MM.1S (cell line): ENCODE measurements around the gene BET1L.

ENCODE experiments used
- DNase-seq: peaks from one replicate; pipeline ENCODE4 v3.0.0-alpha.2; 2015
- H2AFZ ChIP-seq: fragments of 300-600 bp; sonication (generic); 2 replicates; pipeline ENCODE4 v1.6.0; 2016; ENCODE audit warnings: antibody characterized with exemption, low read length
- H3F3A ChIP-seq: fragments of 300-600 bp; sonication (generic); 2 replicates; pipeline ENCODE4 v1.6.1; 2016; ENCODE audit warnings: mild to moderate bottlenecking, antibody characterized with exemption, low read length, moderate library complexity, mixed read lengths; ENCODE audit not compliant: insufficient read depth
- H3K27ac ChIP-seq: fragments of 300-600 bp; sonication (generic); 2 replicates; pipeline ENCODE4 v1.5.1; 2016; ENCODE audit warnings: mild to moderate bottlenecking, low read length
- H3K27me3 ChIP-seq: fragments of 300-600 bp; sonication (generic); replicated peaks from 2 replicates; pipeline ENCODE4 v1.6.0; 2016; ENCODE audit warnings: low read length; ENCODE audit not compliant: insufficient read depth
- H3K36me3 ChIP-seq: fragments of 300-600 bp; sonication (generic); replicated peaks from 2 replicates; pipeline ENCODE4 v1.6.1; 2016; ENCODE audit warnings: mild to moderate bottlenecking, low read length, mixed read lengths; ENCODE audit not compliant: insufficient read depth
- H3K4me1 ChIP-seq: fragments of 300-600 bp; sonication (generic); 2 replicates; pipeline ENCODE4 v1.6.1; 2016; ENCODE audit warnings: low read length, mixed read lengths
- H3K4me2 ChIP-seq: fragments of 300-600 bp; sonication (generic); 2 replicates; pipeline ENCODE4 v1.6.0; 2016; ENCODE audit warnings: low read depth, low read length
- H3K4me3 ChIP-seq: fragments of 300-600 bp; sonication (generic); 2 replicates; pipeline ENCODE4 v1.5.1; 2016; ENCODE audit warnings: low read length, mixed read lengths
- H3K79me2 ChIP-seq: fragments of 300-600 bp; sonication (generic); 2 replicates; pipeline ENCODE4 v1.6.1; 2016; ENCODE audit warnings: mixed run types, low read length, mixed read lengths
- H3K9ac ChIP-seq: fragments of 300-600 bp; sonication (generic); 2 replicates; pipeline ENCODE4 v1.6.1; 2016; ENCODE audit warnings: low read length, mixed read lengths
- H3K9me2 ChIP-seq: fragments of 300-600 bp; sonication (generic); replicated peaks from 2 replicates; pipeline ENCODE4 v1.6.1; 2016; ENCODE audit warnings: mild to moderate bottlenecking, low read length, mixed read lengths; ENCODE audit not compliant: insufficient read depth
- H3K9me3 ChIP-seq: fragments of 300-600 bp; sonication (generic); replicated peaks from 2 replicates; pipeline ENCODE4 v1.6.1; 2016; ENCODE audit warnings: mild to moderate bottlenecking, low read length, mixed read lengths; ENCODE audit not compliant: insufficient read depth
- H4K20me1 ChIP-seq: fragments of 300-600 bp; sonication (generic); 2 replicates; pipeline ENCODE4 v1.6.1; 2016; ENCODE audit warnings: mild to moderate bottlenecking, low read length, moderate library complexity, mixed read lengths; ENCODE audit not compliant: insufficient read depth
- CTCF ChIP-seq: fragments of 300-600 bp; sonication (generic); IDR thresholded peaks from 2 replicates; pipeline ENCODE4 v1.5.1; 2016; ENCODE audit warnings: antibody characterized with exemption, low read length, mixed read lengths
- EZH2 ChIP-seq: fragments of 300-600 bp; sonication (generic); optimal IDR thresholded peaks from 2 replicates; pipeline ENCODE3; 2017; ENCODE audit warnings: low read depth, mild to moderate bottlenecking, antibody characterized with exemption, low read length, mixed read lengths
- EZH2phosphoT487 ChIP-seq: fragments of 300-600 bp; sonication (generic); IDR thresholded peaks from 2 replicates; pipeline ENCODE4 v1.6.1; 2018; ENCODE audit warnings: antibody characterized with exemption, low read length

Gene BET1L

GRCh38 chr11:212150-213100 lies 5.2 kb upstream of the BET1L start:
- H4K20me1 ChIP-seq: no peaks in the 10 kb centered on the region
- no peak overlapping the region for H3K9ac ChIP-seq

GRCh38 chr11:211741-212140 lies 4.5 kb upstream of the BET1L start:
- Histone ChIP-seq H2AFZ (no peak overlapping the region), H3K4me1 (peaks cover 10% of the 10 kb centered on the region), H3K4me3 (no peak overlapping the region), H3K4me2 (no peak overlapping the region), H4K20me1 (no peaks in the 10 kb centered on the region), H3K9me3 (no peaks in the 10 kb centered on the region), H3K36me3 (peaks cover 19% of the 10 kb centered on the region; the same call in 1 of the 2 replicates), H3K27ac (no peak overlapping the region), H3K27me3 (no peaks in the 10 kb centered on the region), H3K9me2 (no peaks in the 10 kb centered on the region), H3K79me2 (peaks cover 39% of the 10 kb centered on the region), H3F3A (peaks cover 13% of the 10 kb centered on the region), H3K9ac (no peak overlapping the region)
- no peak for TF ChIP-seq CTCF
- DNase-seq: no peak

More at GRCh38 chr11:212150-213100, 5.2 kb upstream of the BET1L start:
- Histone ChIP-seq H3K4me2 (no peak overlapping the region), H3K9me3 (no peaks in the 10 kb centered on the region), H2AFZ (no peak overlapping the region), H3K27ac (no peak overlapping the region), H3K4me3 (no peak overlapping the region), H3K9me2 (no peaks in the 10 kb centered on the region), H3K79me2 (peaks cover 34% of the 10 kb centered on the region), H3K36me3 (peaks cover 19% of the 10 kb centered on the region; the same call in 1 of the 2 replicates), H3K27me3 (no peaks in the 10 kb centered on the region), H3F3A (peaks cover 13% of the 10 kb centered on the region), H3K4me1 (peaks cover 10% of the 10 kb centered on the region)
- DNase-seq: no peak
- TF ChIP-seq EZH2phosphoT487: no peak
- no peak for TF ChIP-seq CTCF
- TF ChIP-seq EZH2: no peak

- no peak overlapping the region for H2AFZ ChIP-seq
- H3K27ac ChIP-seq: no peak overlapping the region
- TF ChIP-seq EZH2phosphoT487 (no peak), CTCF (no peak), EZH2 (no peak)
- no peak overlapping the region for H3K9ac ChIP-seq
- peaks cover 11% of the 10 kb centered on the region for H3K4me1 ChIP-seq
- H3K9me2 ChIP-seq: no peaks in the 10 kb centered on the region
- H3K79me2 ChIP-seq: peaks cover 43% of the 10 kb centered on the region
- no peak overlapping the region for H3K4me2 ChIP-seq
- DNase-seq: no peak
- no peak overlapping the region for H3K4me3 ChIP-seq
- peaks cover 13% of the 10 kb centered on the region for H3F3A ChIP-seq
- no peaks in the 10 kb centered on the region for H3K9me3 ChIP-seq
- H3K27me3 ChIP-seq: no peaks in the 10 kb centered on the region
- no peaks in the 10 kb centered on the region for H4K20me1 ChIP-seq
- peaks cover 19% of the 10 kb centered on the region; the same call in 1 of the 2 replicates for H3K36me3 ChIP-seq
Observed at GRCh38 chr11:211295-211694, 4.1 kb upstream of the BET1L start.
